SK-N-SH (cell line): ENCODE data around the gene CDH12. TPM values are rescaled to one million over a fixed set of nuclear protein-coding genes. Genes with fewer than 3 reads are reported as not detected.
"Not testable (repeated sequence)": the region's sequence is repeated elsewhere in the genome, so short reads cannot be mapped to it uniquely, and the experiment has no call there.

ENCODE experiments used
- CTCF ChIA-PET: fragments of 300-600, 350-600 bp; formaldehyde crosslinking; extraction: SDS; loops from one replicate; lab custom pipeline; 2021; lab: Yijun Ruan, JAX
- POLR2A ChIA-PET: fragments of 350-600 bp; sonication (Branson Sonifier 250); formaldehyde crosslinking; extraction: SDS; loops from one replicate; lab custom pipeline; 2020; ENCODE audit warnings: antibody characterized with exemption, inconsistent platforms; lab: Yijun Ruan, JAX
- DNase-seq: peaks from one replicate; pipeline ENCODE4 v3.0.0; 2012
- H2AFZ ChIP-seq: fragments of 200-600 bp; sonication (generic); 2 replicates; pipeline ENCODE4 v1.8.1; 2016; ENCODE audit warnings: antibody characterized with exemption, mild to moderate bottlenecking, low read depth
- H3F3A ChIP-seq: fragments of 200-600 bp; sonication (generic); replicated peaks from 2 replicates; pipeline ENCODE3; 2016; ENCODE audit warnings: antibody characterized with exemption, mild to moderate bottlenecking; ENCODE audit not compliant: insufficient read depth
- H3K27ac ChIP-seq, 2 experiments: fragments of 200-500 bp in 1 of 2; fragments of 200-600 bp in 1 of 2; sonication (Bioruptor generic) in 1 of 2; sonication (generic), shearing (Covaris generic) in 1 of 2; 2 replicates each; pipeline versions ENCODE4 v1.5.1 to v1.6.1; 2014 to 2016; ENCODE audit warnings: low read depth in 2 of 2, inconsistent platforms in 1 of 2, low read length in 1 of 2, mild to moderate bottlenecking in 1 of 2, mixed read lengths in 1 of 2
- H3K27me3 ChIP-seq: fragments of 200-600 bp; sonication (generic), shearing (Covaris generic); 2 replicates; pipeline ENCODE4 v1.6.1; 2016; ENCODE audit warnings: mixed run types; ENCODE audit not compliant: insufficient read depth
- H3K36me3 ChIP-seq, 2 experiments: fragments of 200-500 bp in 1 of 2; fragments of 200-600 bp in 1 of 2; sonication (Bioruptor generic) in 1 of 2; sonication (generic) in 1 of 2; replicated peaks in 1 of 2; 2 replicates each; pipeline versions ENCODE3 to v1.5.1; 2014 to 2016; ENCODE audit warnings: low read length in 1 of 2, mild to moderate bottlenecking in 1 of 2; ENCODE audit not compliant: insufficient read depth in 2 of 2, control insufficient read depth in 1 of 2
- H3K4me1 ChIP-seq, 2 experiments: fragments of 200-500 bp in 1 of 2; fragments of 200-600 bp in 1 of 2; sonication (Bioruptor generic) in 1 of 2; sonication (generic), shearing (Covaris generic) in 1 of 2; 2 replicates each; pipeline versions ENCODE4 v1.5.1 to v1.6.1; 2014 to 2016; ENCODE audit warnings: low read depth in 1 of 2, low read length in 1 of 2, mixed run types in 1 of 2; ENCODE audit not compliant: insufficient read depth in 2 of 2, control insufficient read depth in 1 of 2
- H3K4me2 ChIP-seq: fragments of 200-600 bp; sonication (generic), shearing (Covaris generic); 2 replicates; pipeline ENCODE4 v1.6.1; 2017; ENCODE audit warnings: mixed run types
- H3K4me3 ChIP-seq, 2 experiments: fragments of 200-500 bp in 1 of 2; fragments of 200-600 bp in 1 of 2; sonication (Bioruptor generic) in 1 of 2; sonication (generic), shearing (Covaris generic) in 1 of 2; 2 replicates each; pipeline versions ENCODE4 v1.5.1 to v1.8.1; 2014 to 2016; ENCODE audit warnings: low read depth in 2 of 2, inconsistent platforms in 1 of 2, low read length in 1 of 2, mild to moderate bottlenecking in 1 of 2, mixed read lengths in 1 of 2, moderate library complexity in 1 of 2
- H3K79me2 ChIP-seq: fragments of 200-600 bp; sonication (generic); 2 replicates; pipeline ENCODE4 v1.8.1; 2017; ENCODE audit warnings: mild to moderate bottlenecking; ENCODE audit not compliant: insufficient read depth
- H3K9ac ChIP-seq: fragments of 200-600 bp; sonication (generic); 2 replicates; pipeline ENCODE4 v1.6.1; 2017; ENCODE audit warnings: mixed run types
- H3K9me2 ChIP-seq: fragments of 200-600 bp; sonication (generic); 2 replicates; pipeline ENCODE4 v1.6.1; 2017; ENCODE audit warnings: mixed run types
- H3K9me3 ChIP-seq: fragments of 200-600 bp; sonication (generic); 2 replicates; pipeline ENCODE4 v1.6.1; 2017; ENCODE audit warnings: mixed run types, mild to moderate bottlenecking, moderate library complexity
- H4K20me1 ChIP-seq: fragments of 200-600 bp; sonication (generic); 2 replicates; pipeline ENCODE4 v1.6.1; 2017; ENCODE audit warnings: mild to moderate bottlenecking, mixed run types; ENCODE audit not compliant: insufficient read depth
- WGBS: methylation state at CpG from one replicate; pipeline ENCODE4 v1.1.6; 2017; ENCODE audit warnings: low lambda C conversion rate; 5-methylcytosine and 5-hydroxymethylcytosine counted together
- polyA plus RNA-seq, 3 experiments: library from polyadenylated mRNA; depleted of rRNA; stranded (reverse); fragments of >200 nt; gene quantifications; 2 replicates each; pipeline ENCODE4 v1.2.3, GENCODE V29; 2012

Gene CDH12
- polyA plus RNA-seq, 1 of the 3 experiments (the other 2 are of a cell fraction): not detected

DNA sequence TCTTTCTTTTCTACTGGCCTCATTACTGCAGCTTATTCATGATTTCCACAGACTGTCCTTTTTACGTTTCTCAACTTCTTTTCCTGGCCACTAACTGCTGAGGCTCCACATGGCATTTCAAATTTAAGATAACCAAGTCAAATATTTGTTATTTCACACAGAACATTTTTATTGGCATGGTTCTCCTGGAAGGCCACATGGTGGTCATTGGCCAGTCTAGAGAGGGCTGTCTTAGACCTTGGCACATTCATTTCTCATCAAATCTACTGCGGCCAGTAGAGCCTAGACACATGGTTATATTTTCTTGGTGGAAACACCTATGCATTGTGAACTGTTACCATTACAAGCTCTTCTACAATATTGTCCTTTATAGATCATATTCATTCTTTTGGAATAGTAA, 644.7 kb downstream of the CDH12 start:
- H3K79me2 ChIP-seq, H2AFZ ChIP-seq, H3K36me3 ChIP-seq, H3F3A ChIP-seq, DNase-seq, H3K4me1 ChIP-seq, H3K27me3 ChIP-seq, H3K27ac ChIP-seq, H3K4me2 ChIP-seq, H3K9me3 ChIP-seq, H3K9ac ChIP-seq, CTCF ChIA-PET, H3K4me3 ChIP-seq, H4K20me1 ChIP-seq, POLR2A ChIA-PET, H3K9me2 ChIP-seq: not testable (repeated sequence)
- 1% methylated on average over 2 of the region's 2 CpGs for WGBS

DNA sequence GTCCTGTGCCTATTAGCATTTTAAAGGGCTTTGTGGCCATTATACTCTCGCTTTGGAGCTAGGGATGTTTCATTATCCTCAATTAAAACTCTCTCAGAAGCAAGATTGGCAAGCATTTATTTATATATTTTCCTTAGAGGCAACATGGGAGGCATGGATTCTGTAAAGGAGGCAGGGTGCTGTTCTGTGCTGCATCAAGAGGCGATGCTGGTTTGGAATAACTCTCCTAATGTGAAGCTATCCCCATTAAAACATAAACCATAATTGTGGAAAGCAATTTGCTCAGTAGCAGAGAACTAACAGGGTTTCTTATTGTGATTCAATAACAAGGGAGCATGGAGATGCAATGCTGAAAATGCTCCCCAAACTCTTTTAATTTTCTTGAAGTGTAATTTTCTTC, 664.5 kb downstream of the CDH12 start:
- H3K9me3 ChIP-seq, H4K20me1 ChIP-seq, DNase-seq, H2AFZ ChIP-seq, H3K4me2 ChIP-seq, H3F3A ChIP-seq, H3K4me3 ChIP-seq, H3K79me2 ChIP-seq, H3K36me3 ChIP-seq, H3K27me3 ChIP-seq, CTCF ChIA-PET, H3K9me2 ChIP-seq, H3K27ac ChIP-seq, H3K4me1 ChIP-seq, POLR2A ChIA-PET, H3K9ac ChIP-seq: not testable (repeated sequence)
- WGBS: 17% methylated on average over 2 of the region's 2 CpGs

GRCh38 chr5:22187632-22188228, 665.4 kb downstream of the CDH12 start:
- H3K9me2 ChIP-seq, H3K4me2 ChIP-seq, H3K79me2 ChIP-seq, POLR2A ChIA-PET, H3K9me3 ChIP-seq, H3K9ac ChIP-seq, H3K36me3 ChIP-seq, CTCF ChIA-PET, H3K4me3 ChIP-seq, H3K4me1 ChIP-seq, H4K20me1 ChIP-seq, H3F3A ChIP-seq, H3K27ac ChIP-seq, H3K27me3 ChIP-seq, DNase-seq, H2AFZ ChIP-seq: not testable (repeated sequence)
- 21% methylated on average over 4 of the region's 4 CpGs for WGBS

- H3K9me2 ChIP-seq, H3F3A ChIP-seq, H2AFZ ChIP-seq, H3K9ac ChIP-seq, H3K4me2 ChIP-seq, H3K27ac ChIP-seq, H3K9me3 ChIP-seq, H3K4me3 ChIP-seq, DNase-seq, POLR2A ChIA-PET, H4K20me1 ChIP-seq, H3K36me3 ChIP-seq, H3K79me2 ChIP-seq, H3K27me3 ChIP-seq, CTCF ChIA-PET, H3K4me1 ChIP-seq: not testable (repeated sequence)
- 0% methylated on average over 2 of the region's 2 CpGs for WGBS
Observed at GRCh38 chr5:22169226-22169625, 683.9 kb downstream of the CDH12 start.

DNA sequence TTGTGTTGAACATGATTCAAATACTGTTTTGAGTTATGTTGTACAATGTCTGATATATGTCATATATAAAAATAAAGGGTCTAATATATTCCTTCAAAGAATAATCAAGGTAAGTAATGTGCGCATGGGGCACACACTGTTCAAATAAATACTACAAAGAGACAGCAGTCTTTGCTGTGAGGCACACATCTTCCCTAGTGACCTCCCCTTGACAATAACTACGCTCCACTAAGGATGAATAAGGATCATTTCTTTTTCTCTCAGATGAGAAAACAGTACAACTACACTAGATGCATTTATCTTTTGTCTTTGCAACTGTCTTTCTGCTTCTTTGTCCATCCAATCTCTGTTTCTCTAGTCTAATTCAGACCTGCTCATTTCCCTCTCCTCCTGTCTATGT, 684.4 kb downstream of the CDH12 start:
- H3K4me1 ChIP-seq, DNase-seq, H3F3A ChIP-seq, CTCF ChIA-PET, H2AFZ ChIP-seq, H3K27ac ChIP-seq, H4K20me1 ChIP-seq, H3K27me3 ChIP-seq, H3K9me2 ChIP-seq, H3K79me2 ChIP-seq, H3K36me3 ChIP-seq, H3K9ac ChIP-seq, POLR2A ChIA-PET, H3K9me3 ChIP-seq, H3K4me3 ChIP-seq, H3K4me2 ChIP-seq: not testable (repeated sequence)
- no CpG with 5 or more reads among the region's 2 CpGs for WGBS

GRCh38 chr5:22165931-22166330, 687.2 kb downstream of the CDH12 start:
- H3F3A ChIP-seq, CTCF ChIA-PET, DNase-seq, H3K4me2 ChIP-seq, H3K4me3 ChIP-seq, H3K4me1 ChIP-seq, H3K27me3 ChIP-seq, H4K20me1 ChIP-seq, H3K9me3 ChIP-seq, H3K27ac ChIP-seq, H3K36me3 ChIP-seq, H3K9ac ChIP-seq, H3K9me2 ChIP-seq, H2AFZ ChIP-seq, POLR2A ChIA-PET, H3K79me2 ChIP-seq: not testable (repeated sequence)
- 0% methylated on average over 2 of the region's 2 CpGs for WGBS
